ENCODE measurements around the gene OR8U1.

GRCh38 chr11:56412396-56412795 lies 37.0 kb downstream of the OR8U1 start, which contains the start of gene OR5AL1:
- TF ChIP-seq NANOG (IDR thresholded peaks at IDR 0.05; ENCODE audit: borderline replicate concordance) (no peak), EZH2 (IDR thresholded peaks at IDR 0.05; ENCODE audit: low read depth, unreplicated experiment) (no peak), CTCF (conservative IDR thresholded peaks at IDR 0.05; ENCODE audit: low read depth in 2 of 2) (no peak)

Data from GM23338 (cell line).